ENCODE data around the gene PPP1R2.

DNA sequence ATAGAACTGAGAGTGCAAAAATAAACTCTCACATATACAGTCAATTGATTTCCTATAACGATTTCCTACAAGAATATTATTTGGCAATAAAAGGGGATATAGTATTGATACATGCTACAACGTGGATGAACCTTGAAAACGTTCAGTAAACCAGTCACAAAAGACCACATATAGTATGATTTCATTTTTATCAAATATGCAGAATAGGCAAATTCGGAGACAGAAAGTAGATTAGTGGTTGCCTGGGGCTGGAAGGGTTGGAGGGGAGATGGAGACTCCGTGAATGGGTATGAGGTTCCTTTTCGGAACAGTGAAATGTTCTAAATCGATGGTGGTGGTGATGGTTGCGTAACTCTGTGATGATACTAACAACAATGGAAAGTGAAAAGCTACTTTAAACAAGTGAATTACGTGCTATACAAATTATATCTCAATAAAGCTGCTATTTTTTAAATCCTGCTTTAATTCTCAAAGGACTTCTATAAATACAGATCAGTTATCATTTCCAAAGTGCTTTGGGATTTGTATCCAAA lies 34.6 kb upstream of the PPP1R2 start:
- TF ChIP-seq EZH2 (IDR thresholded peaks at IDR 0.05) = no peak
- no peak for TF ChIP-seq POLR2AphosphoS5 (IDR thresholded peaks at IDR 0.05; ENCODE audit: borderline replicate concordance, low read depth, low read length)
- TF ChIP-seq FOXP2 (optimal IDR thresholded peaks at IDR 0.05; ENCODE audit: control extremely low read depth, extremely low read length, insufficient read depth) = no peak
